ENCODE measurements around the gene NRXN2. TPM values are rescaled to one million over a fixed set of nuclear protein-coding genes. Genes with fewer than 3 reads are reported as not detected.

NRXN2 gene
- total and polyA plus RNA-seq, 2 of the 13 experiments (the other 11 are each of a cell fraction or from before 2014, with no cell fraction given) = not detected

GRCh38 chr11:64688534-64688982 is 34.4 kb downstream of the NRXN2 start (continued):
- TF ChIP-seq MAZ (IDR thresholded peaks at IDR 0.05; ENCODE audit: borderline replicate concordance, low read depth, low read length) (no peak), MAZ (CRISPR knock-in tag; IDR thresholded peaks at IDR 0.05; ENCODE audit: low read depth) (0 out of 2 replicates have a peak, but pooled peaks have one; percentile 43), ZNF24 (IDR thresholded peaks at IDR 0.05) (no peak), ZNF563 (CRISPR knock-in tag; IDR thresholded peaks at IDR 0.05) (peak; percentile 50; the same call in 1 of the 2 replicates), CEBPB (IDR thresholded peaks at IDR 0.05; ENCODE audit: borderline replicate concordance, low read depth, low read length) (peak; percentile 86; the same call in 1 of the 2 replicates), GABPA (IDR thresholded peaks at IDR 0.05; ENCODE audit: low read depth, low read length) (no peak), GABPA (CRISPR knock-in tag; IDR thresholded peaks at IDR 0.05; ENCODE audit: low read depth) (peak; percentile 51; the same call in 1 of the 2 replicates), PRDM10 (CRISPR knock-in tag; IDR thresholded peaks at IDR 0.05; ENCODE audit: low read depth) (0 out of 2 replicates have a peak, but pooled peaks have one; percentile 47), THAP11 (CRISPR knock-in tag; IDR thresholded peaks at IDR 0.05) (peak; percentile 100), KDM1A (CRISPR knock-in tag; IDR thresholded peaks at IDR 0.05) (no peak), HNF1B (CRISPR knock-in tag; IDR thresholded peaks at IDR 0.05) (0 out of 2 replicates have a peak, but pooled peaks have one; percentile 44), TFAP4 (IDR thresholded peaks at IDR 0.05; ENCODE audit: borderline replicate concordance, low read depth) (peak; percentile 16; the same call in 1 of the 2 replicates), GTF2F1 (IDR thresholded peaks at IDR 0.05; ENCODE audit: low read length) (no peak), SRSF1 (optimal IDR thresholded peaks at IDR 0.05; ENCODE audit: low read depth, low read length) (no peak), RAD21 (CRISPR knock-in tag; IDR thresholded peaks at IDR 0.05) (peak; percentile 81), SALL1 (CRISPR knock-in tag; IDR thresholded peaks at IDR 0.05) (peak; percentile 53; the same call in 1 of the 2 replicates), RXRA (CRISPR knock-in tag; IDR thresholded peaks at IDR 0.05) (peak; percentile 17; the same call in 1 of the 2 replicates), KLF16 (CRISPR knock-in tag; IDR thresholded peaks at IDR 0.05) (peak in 1 of 2 experiments; percentile 54; a peak in 1 of 4 replicates), KDM5B (CRISPR knock-in tag; IDR thresholded peaks at IDR 0.05; ENCODE audit: borderline replicate concordance) (peak; percentile 56; the same call in 1 of the 2 replicates), HIVEP1 (CRISPR knock-in tag; IDR thresholded peaks at IDR 0.05) (0 out of 2 replicates have a peak, but pooled peaks have one; percentile 37), CHD4 (IDR thresholded peaks at IDR 0.05; ENCODE audit: borderline replicate concordance, low read length) (no peak), RELA (CRISPR knock-in tag; IDR thresholded peaks at IDR 0.05) (0 out of 2 replicates have a peak, but pooled peaks have one; percentile 26), POGZ (CRISPR knock-in tag; IDR thresholded peaks at IDR 0.05) (peak; percentile 28; the same call in 1 of the 2 replicates), ZNF501 (CRISPR knock-in tag; IDR thresholded peaks at IDR 0.05) (peak; percentile 72)
